B cell (primary cell): ENCODE measurements around the gene FRMD4B. TPM values are rescaled to one million over a fixed set of nuclear protein-coding genes. Genes with fewer than 3 reads are reported as not detected.

Experiments used
- ATAC-seq: fragments of 200-7000 bp; cut with Tn5 transposase; one replicate; pipeline ENCODE4 v1.10.0; 2021; ENCODE audit warnings: low read depth, mild to moderate bottlenecking, moderate number of reproducible peaks, moderate library complexity
- CTCF ChIA-PET: fragments of 350-600 bp; sonication (Branson Sonifier 250); formaldehyde crosslinking; loops from one replicate; lab custom pipeline; 2021; ENCODE audit warnings: antibody characterized with exemption, inconsistent platforms; lab: Charles Lee
- POLR2A ChIA-PET: fragments of 350-600 bp; sonication (Branson Sonifier 250); formaldehyde crosslinking; loops from one replicate; lab custom pipeline; 2021; ENCODE audit warnings: antibody characterized with exemption; lab: Charles Lee
- DNase-seq: peaks from one replicate; pipeline ENCODE4 v3.0.0; 2013
- H2AFZ ChIP-seq: 2 replicates; pipeline ENCODE4 v1.6.1; 2012; ENCODE audit warnings: mild to moderate bottlenecking, low read depth, low read length; ENCODE audit not compliant: insufficient read depth, poor library complexity, severe bottlenecking
- H3K27ac ChIP-seq, 2 donors: 1 replicate in 1 of 2; 2 replicates in 1 of 2; pipeline ENCODE4 v1.5.1; 2012 to 2013; ENCODE audit warnings: low read length in 2 of 2, mild to moderate bottlenecking in 2 of 2, moderate library complexity in 1 of 2
- H3K27me3 ChIP-seq, 4 experiments: fragments of 200-600 bp in 1 of 4; sonication (generic) in 1 of 4; replicated peaks in 1 of 4; 1 replicate in 2 of 4; 2 replicates in 2 of 4; pipeline versions ENCODE4 v1.6.1 to v1.7.0; 2013 to 2016; ENCODE audit warnings: low read length in 3 of 4, mild to moderate bottlenecking in 2 of 4, mixed read lengths in 1 of 4, moderate library complexity in 1 of 4; ENCODE audit not compliant: insufficient read depth in 4 of 4, control insufficient read depth in 3 of 4; ENCODE audit errors: control extremely low read depth in 1 of 4
- H3K36me3 ChIP-seq, 2 experiments: replicated peaks in 1 of 2; 1 replicate in 1 of 2; 2 replicates in 1 of 2; pipeline versions ENCODE4 v1.6.1 to v1.7.1; 2013; ENCODE audit warnings: low read length in 1 of 2; ENCODE audit not compliant: insufficient read depth in 2 of 2, control insufficient read depth in 1 of 2; ENCODE audit errors: control extremely low read depth in 1 of 2, extremely low read depth in 1 of 2
- H3K4me1 ChIP-seq, 2 donors: fragments of 200-600 bp in 1 of 2; sonication (generic) in 1 of 2; 1 replicate in 1 of 2; 2 replicates in 1 of 2; pipeline versions ENCODE4 v1.5.1 to v1.6.1; 2013 to 2017; ENCODE audit warnings: low read length in 2 of 2; ENCODE audit not compliant: control insufficient read depth in 2 of 2, insufficient read depth in 2 of 2
- H3K4me2 ChIP-seq: replicated peaks from 2 replicates; pipeline ENCODE3; 2012; ENCODE audit warnings: mild to moderate bottlenecking, low read depth, low read length; ENCODE audit not compliant: poor library complexity, severe bottlenecking
- H3K4me3 ChIP-seq, 5 experiments: fragments of 200-600 bp in 1 of 5; sonication (generic) in 1 of 5; 1 replicate in 3 of 5; 2 replicates in 2 of 5; pipeline versions ENCODE4 v1.5.1 to v1.7.0; 2011 to 2016; ENCODE audit warnings: low read length in 4 of 5, mild to moderate bottlenecking in 4 of 5, low read depth in 2 of 5, control low read depth in 1 of 5, moderate library complexity in 1 of 5; ENCODE audit not compliant: insufficient read depth in 1 of 5; ENCODE audit errors: control extremely low read depth in 1 of 5, extremely low read depth in 1 of 5
- H3K79me2 ChIP-seq: fragments of 200-600 bp; sonication (generic); one replicate; pipeline ENCODE4 v1.6.0; 2016; ENCODE audit warnings: low read length; ENCODE audit not compliant: control insufficient read depth, insufficient read depth
- H3K9ac ChIP-seq: fragments of 200-600 bp; sonication (generic); 2 replicates; pipeline ENCODE4 v1.6.1; 2017; ENCODE audit warnings: mild to moderate bottlenecking, low read length, moderate library complexity
- H3K9me3 ChIP-seq, 3 donors: one replicate each; pipeline versions ENCODE4 v1.6.1 to v1.7.1; 2013; ENCODE audit warnings: low read length in 2 of 3; ENCODE audit not compliant: control insufficient read depth in 2 of 3, insufficient read depth in 1 of 3; ENCODE audit errors: control extremely low read depth in 1 of 3
- H4K20me1 ChIP-seq: 2 replicates; pipeline ENCODE4 v1.6.0; 2012; ENCODE audit warnings: mild to moderate bottlenecking, low read length; ENCODE audit not compliant: insufficient read depth, control insufficient read depth, poor library complexity, severe bottlenecking
- H3K27ac Mint-ChIP-seq: one replicate; pipeline ENCODE4 v1.8.0; 2021; ENCODE audit warnings: mixed read lengths
- H3K27me3 Mint-ChIP-seq: one replicate; pipeline ENCODE4 v1.8.0; 2021; ENCODE audit warnings: mixed read lengths
- H3K4me1 Mint-ChIP-seq: one replicate; pipeline ENCODE4 v1.8.0; 2021; ENCODE audit warnings: mixed read lengths
- H3K4me3 Mint-ChIP-seq: one replicate; pipeline ENCODE4 v1.8.0; 2021; ENCODE audit warnings: mixed read lengths
- H3K9me3 Mint-ChIP-seq: one replicate; pipeline ENCODE4 v1.8.0; 2022; ENCODE audit warnings: mixed read lengths; ENCODE audit not compliant: insufficient read depth
- CTCF ChIP-seq: fragments of 200-600 bp; IDR thresholded peaks from one replicate; pipeline ENCODE4 v1.8.0; 2022; ENCODE audit warnings: antibody characterized with exemption, mild to moderate bottlenecking
- EZH2 ChIP-seq: IDR thresholded peaks from 2 replicates; pipeline ENCODE4 v1.6.1; 2012; ENCODE audit warnings: borderline replicate concordance, low read depth, mild to moderate bottlenecking, moderate library complexity, low read length; ENCODE audit not compliant: insufficient read depth, poor library complexity, severe bottlenecking
- WGBS: methylation state at CpG from one replicate; pipeline ENCODE4 v1.1.5; 2013; ENCODE audit warnings: missing lambda C conversion rate; ENCODE audit not compliant: insufficient coverage; 5-methylcytosine and 5-hydroxymethylcytosine counted together
- intact Hi-C: fragments of 100-400 bp; cut with micrococcal nuclease; formaldehyde crosslinking; loops from one replicate; pipeline ENCODE4 v1.10.0; 2022
- polyA plus RNA-seq: library from polyadenylated mRNA; depleted of rRNA; stranded (reverse); fragments of >200 nt; gene quantifications from 2 replicates; pipeline ENCODE4 v1.2.3, GENCODE V29; 2012
- total RNA-seq, 2 donors: library from RNA; stranded (reverse); fragments of 120-200 nt in 1 of 2; gene quantifications; 1 replicate in 1 of 2; 2 replicates in 1 of 2; pipeline versions ENCODE4 v1.2.3 to v1.2.4, GENCODE V29; 2013 to 2022

FRMD4B gene
- total and polyA plus RNA-seq, 2 donors (not counting 1 experiment from before 2014, with no cell fraction given): 0.06 to 0.20 TPM

DNA sequence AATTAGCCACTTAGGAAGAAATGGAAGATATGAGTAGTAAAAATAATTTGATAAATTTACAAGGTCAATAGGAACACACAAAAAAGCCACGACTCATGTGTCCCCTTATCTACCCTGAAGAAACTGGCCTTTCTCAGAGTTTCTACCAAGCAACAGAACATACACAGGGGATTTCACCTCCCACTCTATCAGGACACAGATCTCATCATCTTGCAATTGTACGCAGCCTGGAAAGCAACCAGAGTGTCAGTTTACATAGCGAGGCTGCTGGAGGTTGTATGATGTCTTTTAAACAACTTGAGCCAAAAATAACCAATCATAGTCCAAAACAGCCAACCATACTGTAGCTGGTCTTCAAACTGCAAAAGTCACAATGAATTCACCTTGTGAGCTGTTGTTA is 243.8 kb downstream of the FRMD4B start:
- Histone ChIP-seq H4K20me1 (no peaks in the 10 kb centered on the region), H3K4me3 (no peak overlapping the region), H3K36me3 (no peaks in the 10 kb centered on the region), H3K79me2 (no peaks in the 10 kb centered on the region), H3K27ac (no peak overlapping the region), H3K4me2 (no peak overlapping the region), H3K9ac (no peak overlapping the region), H3K27me3 (peaks cover 0 to 4% (median 0%) of the 10 kb centered on the region in 4 experiments), H3K4me1 (no peaks in the 10 kb centered on the region), H3K9me3 (no peaks in the 10 kb centered on the region), H2AFZ (no peak overlapping the region)
- Mint-ChIP-seq H3K27me3 (peaks cover 14% of the 10 kb centered on the region), H3K27ac (no peak overlapping the region), H3K4me3 (no peak overlapping the region), H3K4me1 (no peaks in the 10 kb centered on the region), H3K9me3 (no peaks in the 10 kb centered on the region)
- ChIA-PET CTCF (interaction anchor here (1.0 kb wide), 1 partner anchor 19 kb away, joined by 3 read pairs; no protein-coding TSS in a partner anchor), POLR2A (no interaction called here)
- DNase-seq (no peak), ATAC-seq (no peak)
- intact Hi-C loops: no loop called here
- no peak for TF ChIP-seq EZH2
- no peak for TF ChIP-seq CTCF
- 67% methylated on average over 1 of the region's 3 CpGs for WGBS

DNA sequence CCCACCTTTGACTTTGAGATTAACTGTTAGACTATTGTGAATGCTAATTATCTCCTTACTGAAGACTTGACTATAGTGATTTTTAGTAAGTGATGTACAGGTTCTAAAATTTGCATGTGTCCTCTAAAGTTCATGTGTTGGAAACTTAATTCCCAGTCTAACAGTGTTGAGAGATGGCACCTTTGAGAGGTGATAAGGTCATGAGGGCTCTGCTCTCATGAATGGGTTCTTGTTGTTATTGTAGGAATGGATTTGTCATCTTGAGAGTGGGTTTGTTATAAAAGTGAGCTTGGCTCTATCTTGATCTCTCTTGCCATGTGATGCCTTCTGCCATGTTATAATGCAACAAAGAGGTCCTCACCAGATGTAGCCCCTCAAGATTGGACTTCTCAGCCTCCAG is 244.6 kb downstream of the FRMD4B start:
- H3K36me3 ChIP-seq: no peaks in the 10 kb centered on the region
- Mint-ChIP-seq H3K27ac (no peak overlapping the region), H3K9me3 (no peaks in the 10 kb centered on the region), H3K4me1 (no peaks in the 10 kb centered on the region), H3K4me3 (no peak overlapping the region), H3K27me3 (peaks cover 21% of the 10 kb centered on the region)
- H3K27me3 ChIP-seq: peaks cover 0 to 4% (median 0%) of the 10 kb centered on the region in 4 experiments
- no peaks in the 10 kb centered on the region for H3K79me2 ChIP-seq
- H3K4me3 ChIP-seq: no peak overlapping the region
- CTCF ChIA-PET: no interaction called here
- H2AFZ ChIP-seq: no peak overlapping the region
- no peak for TF ChIP-seq EZH2
- TF ChIP-seq CTCF: no peak
- no peaks in the 10 kb centered on the region for H3K4me1 ChIP-seq
- intact Hi-C loops: no loop called here
- no peaks in the 10 kb centered on the region for H4K20me1 ChIP-seq
- no peak overlapping the region for H3K4me2 ChIP-seq
- no peak for DNase-seq
- no peaks in the 10 kb centered on the region for H3K9me3 ChIP-seq
- H3K27ac ChIP-seq: no peak overlapping the region
- POLR2A ChIA-PET: no interaction called here
- H3K9ac ChIP-seq: no peak overlapping the region
- ATAC-seq: no peak
